ENCODE results near the gene MAML1.

DNA sequence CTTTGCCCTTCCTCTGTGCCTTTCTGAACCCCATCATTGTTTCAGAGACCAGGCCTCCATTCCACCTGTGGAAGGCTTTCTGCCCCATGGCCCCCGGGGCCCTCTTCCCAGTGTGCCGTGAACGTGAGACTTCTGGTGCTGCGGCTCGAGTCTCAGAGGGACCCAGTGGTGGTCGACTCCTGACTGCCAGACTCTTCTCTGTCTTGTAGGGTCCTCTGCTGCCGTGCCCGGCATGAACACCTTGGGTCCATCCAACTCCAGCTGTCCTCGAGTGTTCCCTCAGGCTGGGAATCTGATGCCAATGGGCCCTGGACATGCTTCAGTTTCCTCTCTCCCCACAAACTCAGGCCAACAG lies 41.0 kb downstream of the MAML1 start:
- TF ChIP-seq, protein P1, sequence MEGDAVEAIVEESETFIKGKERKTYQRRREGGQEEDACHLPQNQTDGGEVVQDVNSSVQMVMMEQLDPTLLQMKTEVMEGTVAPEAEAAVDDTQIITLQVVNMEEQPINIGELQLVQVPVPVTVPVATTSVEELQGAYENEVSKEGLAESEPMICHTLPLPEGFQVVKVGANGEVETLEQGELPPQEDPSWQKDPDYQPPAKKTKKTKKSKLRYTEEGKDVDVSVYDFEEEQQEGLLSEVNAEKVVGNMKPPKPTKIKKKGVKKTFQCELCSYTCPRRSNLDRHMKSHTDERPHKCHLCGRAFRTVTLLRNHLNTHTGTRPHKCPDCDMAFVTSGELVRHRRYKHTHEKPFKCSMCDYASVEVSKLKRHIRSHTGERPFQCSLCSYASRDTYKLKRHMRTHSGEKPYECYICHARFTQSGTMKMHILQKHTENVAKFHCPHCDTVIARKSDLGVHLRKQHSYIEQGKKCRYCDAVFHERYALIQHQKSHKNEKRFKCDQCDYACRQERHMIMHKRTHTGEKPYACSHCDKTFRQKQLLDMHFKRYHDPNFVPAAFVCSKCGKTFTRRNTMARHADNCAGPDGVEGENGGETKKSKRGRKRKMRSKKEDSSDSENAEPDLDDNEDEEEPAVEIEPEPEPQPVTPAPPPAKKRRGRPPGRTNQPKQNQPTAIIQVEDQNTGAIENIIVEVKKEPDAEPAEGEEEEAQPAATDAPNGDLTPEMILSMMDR (IDR thresholded peaks at IDR 0.05 in 2 of 3, conservative IDR thresholded peaks at IDR 0.05 in 1 of 3; ENCODE audit: control insufficient read depth in 2 of 3, extremely low read depth in 1 of 3, insufficient read depth in 1 of 3, low read depth in 3 of 3, low read length in 3 of 3): no peak
- TF ChIP-seq, protein P2, sequence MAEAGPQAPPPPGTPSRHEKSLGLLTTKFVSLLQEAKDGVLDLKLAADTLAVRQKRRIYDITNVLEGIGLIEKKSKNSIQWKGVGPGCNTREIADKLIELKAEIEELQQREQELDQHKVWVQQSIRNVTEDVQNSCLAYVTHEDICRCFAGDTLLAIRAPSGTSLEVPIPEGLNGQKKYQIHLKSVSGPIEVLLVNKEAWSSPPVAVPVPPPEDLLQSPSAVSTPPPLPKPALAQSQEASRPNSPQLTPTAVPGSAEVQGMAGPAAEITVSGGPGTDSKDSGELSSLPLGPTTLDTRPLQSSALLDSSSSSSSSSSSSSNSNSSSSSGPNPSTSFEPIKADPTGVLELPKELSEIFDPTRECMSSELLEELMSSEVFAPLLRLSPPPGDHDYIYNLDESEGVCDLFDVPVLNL (IDR thresholded peaks at IDR 0.05; ENCODE audit: low read depth, low read length): no peak
- TF ChIP-seq, protein P3, sequence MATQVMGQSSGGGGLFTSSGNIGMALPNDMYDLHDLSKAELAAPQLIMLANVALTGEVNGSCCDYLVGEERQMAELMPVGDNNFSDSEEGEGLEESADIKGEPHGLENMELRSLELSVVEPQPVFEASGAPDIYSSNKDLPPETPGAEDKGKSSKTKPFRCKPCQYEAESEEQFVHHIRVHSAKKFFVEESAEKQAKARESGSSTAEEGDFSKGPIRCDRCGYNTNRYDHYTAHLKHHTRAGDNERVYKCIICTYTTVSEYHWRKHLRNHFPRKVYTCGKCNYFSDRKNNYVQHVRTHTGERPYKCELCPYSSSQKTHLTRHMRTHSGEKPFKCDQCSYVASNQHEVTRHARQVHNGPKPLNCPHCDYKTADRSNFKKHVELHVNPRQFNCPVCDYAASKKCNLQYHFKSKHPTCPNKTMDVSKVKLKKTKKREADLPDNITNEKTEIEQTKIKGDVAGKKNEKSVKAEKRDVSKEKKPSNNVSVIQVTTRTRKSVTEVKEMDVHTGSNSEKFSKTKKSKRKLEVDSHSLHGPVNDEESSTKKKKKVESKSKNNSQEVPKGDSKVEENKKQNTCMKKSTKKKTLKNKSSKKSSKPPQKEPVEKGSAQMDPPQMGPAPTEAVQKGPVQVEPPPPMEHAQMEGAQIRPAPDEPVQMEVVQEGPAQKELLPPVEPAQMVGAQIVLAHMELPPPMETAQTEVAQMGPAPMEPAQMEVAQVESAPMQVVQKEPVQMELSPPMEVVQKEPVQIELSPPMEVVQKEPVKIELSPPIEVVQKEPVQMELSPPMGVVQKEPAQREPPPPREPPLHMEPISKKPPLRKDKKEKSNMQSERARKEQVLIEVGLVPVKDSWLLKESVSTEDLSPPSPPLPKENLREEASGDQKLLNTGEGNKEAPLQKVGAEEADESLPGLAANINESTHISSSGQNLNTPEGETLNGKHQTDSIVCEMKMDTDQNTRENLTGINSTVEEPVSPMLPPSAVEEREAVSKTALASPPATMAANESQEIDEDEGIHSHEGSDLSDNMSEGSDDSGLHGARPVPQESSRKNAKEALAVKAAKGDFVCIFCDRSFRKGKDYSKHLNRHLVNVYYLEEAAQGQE (IDR thresholded peaks at IDR 0.05; ENCODE audit: low read depth, low read length): no peak
- TF ChIP-seq, protein P4, sequence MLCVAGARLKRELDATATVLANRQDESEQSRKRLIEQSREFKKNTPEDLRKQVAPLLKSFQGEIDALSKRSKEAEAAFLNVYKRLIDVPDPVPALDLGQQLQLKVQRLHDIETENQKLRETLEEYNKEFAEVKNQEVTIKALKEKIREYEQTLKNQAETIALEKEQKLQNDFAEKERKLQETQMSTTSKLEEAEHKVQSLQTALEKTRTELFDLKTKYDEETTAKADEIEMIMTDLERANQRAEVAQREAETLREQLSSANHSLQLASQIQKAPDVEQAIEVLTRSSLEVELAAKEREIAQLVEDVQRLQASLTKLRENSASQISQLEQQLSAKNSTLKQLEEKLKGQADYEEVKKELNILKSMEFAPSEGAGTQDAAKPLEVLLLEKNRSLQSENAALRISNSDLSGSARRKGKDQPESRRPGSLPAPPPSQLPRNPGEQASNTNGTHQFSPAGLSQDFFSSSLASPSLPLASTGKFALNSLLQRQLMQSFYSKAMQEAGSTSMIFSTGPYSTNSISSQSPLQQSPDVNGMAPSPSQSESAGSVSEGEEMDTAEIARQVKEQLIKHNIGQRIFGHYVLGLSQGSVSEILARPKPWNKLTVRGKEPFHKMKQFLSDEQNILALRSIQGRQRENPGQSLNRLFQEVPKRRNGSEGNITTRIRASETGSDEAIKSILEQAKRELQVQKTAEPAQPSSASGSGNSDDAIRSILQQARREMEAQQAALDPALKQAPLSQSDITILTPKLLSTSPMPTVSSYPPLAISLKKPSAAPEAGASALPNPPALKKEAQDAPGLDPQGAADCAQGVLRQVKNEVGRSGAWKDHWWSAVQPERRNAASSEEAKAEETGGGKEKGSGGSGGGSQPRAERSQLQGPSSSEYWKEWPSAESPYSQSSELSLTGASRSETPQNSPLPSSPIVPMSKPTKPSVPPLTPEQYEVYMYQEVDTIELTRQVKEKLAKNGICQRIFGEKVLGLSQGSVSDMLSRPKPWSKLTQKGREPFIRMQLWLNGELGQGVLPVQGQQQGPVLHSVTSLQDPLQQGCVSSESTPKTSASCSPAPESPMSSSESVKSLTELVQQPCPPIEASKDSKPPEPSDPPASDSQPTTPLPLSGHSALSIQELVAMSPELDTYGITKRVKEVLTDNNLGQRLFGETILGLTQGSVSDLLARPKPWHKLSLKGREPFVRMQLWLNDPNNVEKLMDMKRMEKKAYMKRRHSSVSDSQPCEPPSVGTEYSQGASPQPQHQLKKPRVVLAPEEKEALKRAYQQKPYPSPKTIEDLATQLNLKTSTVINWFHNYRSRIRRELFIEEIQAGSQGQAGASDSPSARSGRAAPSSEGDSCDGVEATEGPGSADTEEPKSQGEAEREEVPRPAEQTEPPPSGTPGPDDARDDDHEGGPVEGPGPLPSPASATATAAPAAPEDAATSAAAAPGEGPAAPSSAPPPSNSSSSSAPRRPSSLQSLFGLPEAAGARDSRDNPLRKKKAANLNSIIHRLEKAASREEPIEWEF (IDR thresholded peaks at IDR 0.05; ENCODE audit: insufficient replicate concordance, low read depth, low read length): no peak
- TF ChIP-seq PAX5 (IDR thresholded peaks at IDR 0.05; ENCODE audit: borderline replicate concordance, low read depth, low read length): no peak
- no peak for TF ChIP-seq BMI1 (IDR thresholded peaks at IDR 0.05; ENCODE audit: borderline replicate concordance)
- TF ChIP-seq CREM (IDR thresholded peaks at IDR 0.05; ENCODE audit: low read depth): no peak
- TF ChIP-seq RAD21 (IDR thresholded peaks at IDR 0.05; ENCODE audit: insufficient read depth, low read depth, low read length): no peak
- TF ChIP-seq POLR2AphosphoS5 (IDR thresholded peaks at IDR 0.05; ENCODE audit: low read length): no peak
